Adipose tissue (tissue), 3 donors: ENCODE results near the gene APP. TPM values are rescaled to one million over a fixed set of nuclear protein-coding genes. Genes with fewer than 3 reads are reported as not detected.
"Not testable (repeated sequence)": the region's sequence is repeated elsewhere in the genome, so short reads cannot be mapped to it uniquely, and the experiment has no call there.

Source experiments
- H3K27ac ChIP-seq: one replicate; pipeline ENCODE4 v1.5.1; 2013; ENCODE audit warnings: low read depth, low read length
- WGBS, 3 donors: extraction: QIAGEN DNeasy Blood & Tissue Kit; methylation state at CpG; one replicate each; pipeline ENCODE4 v1.1.7; 2013; 5-methylcytosine and 5-hydroxymethylcytosine counted together
- polyA plus RNA-seq, 3 donors: library from polyadenylated mRNA; stranded (reverse); fragments of 200-250 nt; gene quantifications; one replicate each; pipeline ENCODE4 v1.2.3, GENCODE V29; 2013
- donor health status: healthy with polysubstance abuse.
- donor health status: Bipolar disorder and iron deficiency.
- donor health status: healthy.

The APP gene
- polyA plus RNA-seq, 3 donors = 101 to 212 (median 126) TPM

DNA sequence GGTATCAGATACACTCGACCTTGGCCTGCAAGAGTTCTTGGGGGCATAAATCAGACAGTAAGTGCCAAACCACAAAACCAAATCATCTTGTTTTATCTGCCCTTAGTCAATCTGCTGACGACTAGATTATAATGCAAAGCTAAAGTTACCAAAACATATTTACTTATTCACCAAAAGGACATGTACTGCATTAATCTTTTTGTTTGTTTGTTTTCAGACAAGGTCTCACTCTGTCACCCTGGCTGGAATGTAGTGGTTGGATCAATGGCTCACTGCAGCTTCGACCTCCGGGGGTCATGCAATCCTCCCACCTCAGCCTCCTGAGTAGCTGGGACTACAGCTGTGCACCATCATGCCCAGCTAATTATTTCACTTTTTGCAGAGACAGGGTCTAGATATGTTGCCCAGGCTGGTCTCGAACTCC is 114.7 kb downstream of the APP start:
- WGBS, 3 donors = 43 to 78% (median 76%) methylated on average over 5 of the region's 5 CpGs
- H3K27ac ChIP-seq = no peak overlapping the region

DNA sequence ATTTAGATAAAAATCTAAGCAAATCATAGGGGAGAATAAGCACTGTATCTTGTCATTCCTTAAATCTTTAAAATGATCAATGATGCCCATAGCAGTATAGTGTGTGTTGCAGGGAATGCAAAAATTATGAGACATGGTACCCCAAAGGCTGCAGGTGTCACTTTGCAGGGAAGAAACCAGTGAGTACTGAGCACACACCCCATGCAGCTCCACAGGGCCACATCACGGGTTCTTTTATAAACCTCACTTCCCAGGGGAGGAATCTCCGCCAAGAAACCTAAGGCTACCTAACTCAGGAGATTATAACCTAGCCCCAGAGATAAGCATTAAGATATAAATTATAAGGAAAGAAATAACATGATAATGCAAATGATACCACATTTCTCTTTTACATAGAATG is 115.6 kb downstream of the APP start:
- 34 to 53% (median 36%) methylated on average over 2 of the region's 2 CpGs for WGBS, 3 donors
- no peak overlapping the region for H3K27ac ChIP-seq

DNA sequence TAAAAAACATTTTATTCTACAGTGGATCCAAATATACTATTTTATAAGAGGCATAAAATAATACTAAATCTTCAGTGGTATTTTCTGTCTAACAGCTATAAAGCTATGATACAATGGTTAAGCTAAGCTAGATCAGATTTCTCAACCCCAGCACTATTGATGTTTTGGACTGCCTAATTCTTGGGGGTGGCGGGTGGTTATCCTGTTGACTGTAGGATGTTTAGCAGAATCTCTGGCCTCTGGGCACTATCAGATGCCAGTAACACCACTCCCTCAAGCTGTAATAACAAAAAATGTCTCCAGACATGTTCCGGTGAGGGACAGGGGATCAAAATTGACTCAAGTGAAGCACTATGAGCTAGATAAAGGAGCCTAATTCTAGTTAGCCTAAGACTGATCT is 118.5 kb downstream of the APP start:
- no peak overlapping the region for H3K27ac ChIP-seq
- WGBS, 3 donors = 98 to 100% (median 99%) methylated on average over 2 of the region's 2 CpGs

DNA sequence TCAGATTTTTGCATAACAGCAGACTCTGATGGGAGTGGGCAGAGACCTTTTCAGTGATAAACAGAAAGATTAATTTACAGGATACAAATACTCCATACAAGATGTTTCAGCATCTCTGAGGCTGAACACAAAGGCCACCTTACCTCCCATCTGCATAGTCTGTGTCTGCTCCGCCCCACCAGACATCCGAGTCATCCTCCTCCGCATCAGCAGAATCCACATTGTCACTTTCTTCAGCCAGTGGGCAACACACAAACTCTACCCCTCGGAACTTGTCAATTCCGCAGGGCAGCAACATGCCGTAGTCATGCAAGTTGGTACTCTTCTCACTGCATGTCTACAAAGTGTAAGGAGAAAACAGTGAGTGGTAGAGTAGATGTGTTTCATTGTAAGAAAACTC is 119.7 kb downstream of the APP start:
- WGBS, 3 donors = 96 to 99% (median 98%) methylated on average over 6 of the region's 6 CpGs
- H3K27ac ChIP-seq = no peak overlapping the region

GRCh38 chr21:26049803-26050202 is 120.8 kb downstream of the APP start:
- 93 to 97% (median 95%) methylated on average over 1 of the region's 1 CpG for WGBS, 3 donors
- H3K27ac ChIP-seq = no peak overlapping the region

DNA sequence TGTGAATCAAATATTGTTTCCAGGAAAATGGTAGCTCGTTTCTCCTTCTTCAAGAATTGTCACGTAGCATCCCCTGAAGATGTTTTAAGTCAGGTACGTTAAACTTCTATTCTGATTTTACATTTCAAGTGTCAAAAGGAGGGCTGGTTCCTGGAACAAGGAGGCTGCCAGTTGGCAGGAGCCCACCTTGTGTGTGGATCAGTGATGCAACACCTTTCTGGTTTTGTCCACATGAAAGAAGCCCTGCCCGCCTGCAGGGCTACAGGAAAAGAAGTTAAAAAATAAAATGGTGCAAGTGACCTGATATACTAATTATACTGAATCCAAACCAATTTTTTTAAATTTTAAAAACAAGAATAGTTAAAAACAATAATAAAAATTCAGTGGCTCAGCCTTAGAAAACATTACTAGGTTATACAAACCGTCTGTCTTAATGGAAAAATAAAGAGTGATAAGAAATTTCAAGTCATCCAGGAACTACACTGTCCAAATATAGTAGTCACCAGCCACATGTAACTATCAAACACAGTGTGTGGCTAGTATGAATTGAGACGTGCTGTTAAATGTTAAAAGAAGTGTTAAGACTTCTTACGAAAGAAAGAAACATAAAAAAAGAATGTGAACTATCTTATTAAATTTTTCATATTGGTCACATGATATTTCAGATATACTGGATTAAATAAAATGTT is 123.1 kb downstream of the APP start:
- 59 to 82% (median 81%) methylated on average over 7 of the region's 7 CpGs for WGBS, 3 donors

DNA sequence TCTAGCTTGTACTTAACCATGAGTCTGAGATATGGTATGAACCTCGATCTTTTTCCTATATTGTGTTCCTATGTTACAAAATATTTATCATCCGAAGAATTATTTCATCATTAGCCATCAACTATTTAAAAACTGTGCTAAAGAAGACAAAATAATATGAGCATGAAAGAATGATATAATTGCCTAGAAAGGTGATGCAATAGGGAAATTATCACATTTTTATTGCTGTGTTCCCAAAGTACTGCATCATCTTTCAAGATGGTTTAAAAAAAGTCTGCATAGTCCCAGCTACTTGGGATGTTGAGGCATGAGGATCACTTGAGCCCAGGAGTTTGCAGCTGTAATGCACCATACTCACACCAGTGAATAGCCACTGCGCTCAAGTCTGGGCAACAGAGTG is 126.7 kb downstream of the APP start:
- WGBS, 3 donors = 67 to 95% (median 70%) methylated on average over 3 of the region's 3 CpGs
- no peak overlapping the region for H3K27ac ChIP-seq

More for the DNA sequence above, 123.1 kb downstream of the APP start:
- no peak overlapping the region for H3K27ac ChIP-seq

- H3K27ac ChIP-seq = no peak overlapping the region
- WGBS, 3 donors = 89 to 91% (median 90%) methylated on average over 3 of the region's 3 CpGs
Observed at GRCh38 chr21:26042181-26042876, 128.2 kb downstream of the APP start.

DNA sequence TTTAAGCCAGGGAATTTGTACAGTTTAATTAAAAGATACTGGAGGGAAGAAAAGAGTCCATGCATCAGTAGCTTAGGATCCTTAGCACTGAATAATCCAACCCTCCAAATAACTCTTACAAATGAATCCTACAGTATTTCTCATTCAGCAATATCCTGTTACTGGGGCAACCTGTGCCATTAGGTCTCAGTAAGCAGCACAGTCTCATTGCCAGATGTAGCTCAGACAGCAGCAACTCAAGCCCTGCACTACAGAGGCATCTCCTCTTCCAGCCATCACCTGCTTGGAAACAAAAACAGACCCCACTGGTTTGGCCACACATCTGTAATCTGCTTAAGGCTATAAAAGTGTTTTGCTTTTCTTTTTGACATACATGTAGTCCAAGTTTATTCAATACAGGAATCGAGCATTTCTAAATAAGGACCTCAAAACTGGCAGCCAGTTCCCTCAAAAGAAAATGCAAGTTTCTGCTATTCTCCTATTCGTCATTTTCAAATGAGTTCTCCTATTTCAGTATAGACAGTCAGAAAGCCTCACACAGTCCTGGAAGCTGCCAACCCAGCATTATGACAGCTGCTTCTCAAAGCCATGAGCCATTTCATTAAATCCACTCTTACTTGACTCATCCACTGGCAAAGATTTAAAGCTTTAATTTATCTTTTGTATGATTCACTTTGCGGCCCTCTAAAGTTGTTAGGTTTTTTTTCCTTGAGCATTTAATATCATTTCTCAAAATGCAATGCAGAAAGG is 129.0 kb downstream of the APP start:
- 70 to 87% (median 71%) methylated on average over 3 of the region's 3 CpGs for WGBS, 3 donors
- no peak overlapping the region for H3K27ac ChIP-seq

- H3K27ac ChIP-seq = no peak overlapping the region
- 96 to 98% (median 96%) methylated on average over 4 of the region's 4 CpGs for WGBS, 3 donors
Observed at GRCh38 chr21:26036916-26037315, 133.7 kb downstream of the APP start.

GRCh38 chr21:26032263-26032662 is 138.3 kb downstream of the APP start:
- WGBS, 3 donors = 66 to 76% (median 76%) methylated on average over 2 of the region's 2 CpGs
- H3K27ac ChIP-seq = no peak overlapping the region

DNA sequence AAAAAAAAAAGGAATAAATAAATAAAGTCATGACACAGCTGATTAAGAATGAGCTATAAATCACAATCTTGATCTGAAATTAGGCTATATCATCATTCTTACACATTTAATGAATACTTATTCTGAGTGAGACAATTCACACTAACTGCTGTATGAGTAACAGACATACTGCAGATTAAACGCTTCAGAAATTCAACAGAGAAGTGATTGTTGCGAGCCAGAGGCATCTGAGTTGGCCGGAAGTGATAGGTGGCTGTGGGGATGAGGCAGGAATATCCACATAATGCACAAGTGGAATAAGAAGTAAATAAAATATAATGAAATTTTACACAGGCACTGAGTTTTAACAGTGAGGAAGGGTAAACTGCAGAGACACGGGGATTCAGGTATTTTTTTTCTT is 142.4 kb downstream of the APP start:
- WGBS, 3 donors = 82 to 96% (median 95%) methylated on average over 4 of the region's 4 CpGs
- H3K27ac ChIP-seq = no peak overlapping the region

GRCh38 chr21:26027696-26028095 is 142.9 kb downstream of the APP start:
- no peak overlapping the region for H3K27ac ChIP-seq
- 96% methylated on average over 8 of the region's 8 CpGs for WGBS, 3 donors

- WGBS, 3 donors = 59 to 75% (median 70%) methylated on average over 9 of the region's 9 CpGs
- no peak overlapping the region for H3K27ac ChIP-seq
Observed at GRCh38 chr21:26025536-26026512, 144.7 kb downstream of the APP start.

DNA sequence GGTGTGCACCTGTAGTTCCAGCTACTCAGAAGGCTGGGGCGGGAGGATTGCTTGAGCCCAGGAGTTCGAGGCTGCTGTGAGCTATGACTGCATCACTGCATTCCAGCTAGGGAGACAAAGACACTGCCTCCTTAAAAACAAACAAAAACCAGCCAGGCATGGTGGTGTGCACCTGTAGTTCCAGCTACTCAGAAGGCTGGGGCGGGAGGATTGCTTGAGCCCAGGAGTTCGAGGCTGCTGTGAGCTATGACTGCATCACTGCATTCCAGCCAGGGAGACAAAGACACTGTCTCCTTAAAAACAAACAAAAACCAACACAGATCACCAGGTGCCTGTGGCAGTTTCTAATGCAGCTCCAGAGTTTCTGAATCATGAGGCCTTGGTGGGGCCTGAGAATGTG is 147.2 kb downstream of the APP start:
- WGBS, 3 donors = 94 to 97% (median 97%) methylated on average over 4 of the region's 4 CpGs
- not testable (repeated sequence) for H3K27ac ChIP-seq

DNA sequence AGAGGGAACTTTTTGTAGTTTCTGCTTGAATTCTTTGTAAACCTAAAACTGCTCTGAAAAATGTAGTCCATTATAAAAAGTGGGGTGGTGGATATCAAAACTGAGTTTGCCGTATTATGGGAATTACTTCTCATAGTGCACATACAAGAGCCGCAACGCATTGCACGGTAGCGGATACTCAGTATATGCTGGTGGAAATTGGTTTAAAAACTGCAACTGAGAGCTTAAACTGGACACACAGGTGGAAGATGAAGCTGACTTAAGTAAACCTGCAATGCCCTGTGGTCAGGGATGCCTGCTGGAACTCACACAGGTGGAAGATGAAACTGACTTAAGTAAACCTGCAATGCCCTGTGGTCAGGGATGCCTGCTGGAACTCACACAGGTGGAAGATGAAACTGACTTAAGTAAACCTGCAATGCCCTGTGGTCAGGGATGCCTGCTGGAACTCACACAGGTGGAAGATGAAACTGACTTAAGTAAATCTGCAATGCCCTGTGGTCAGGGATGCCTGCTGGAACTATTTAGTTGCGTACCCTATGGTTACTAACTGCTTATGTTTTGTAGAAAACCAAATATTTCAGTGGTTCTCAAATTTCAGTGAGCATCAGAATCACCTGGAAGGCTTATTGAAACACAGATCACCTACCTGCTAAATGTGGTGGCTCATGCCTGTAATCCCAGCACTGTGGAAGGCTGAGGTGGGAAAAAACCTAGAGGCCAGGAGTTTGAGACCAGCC is 147.8 kb downstream of the APP start:
- 97 to 100% (median 98%) methylated on average over 6 of the region's 6 CpGs for WGBS, 3 donors
- not testable (repeated sequence) for H3K27ac ChIP-seq

DNA sequence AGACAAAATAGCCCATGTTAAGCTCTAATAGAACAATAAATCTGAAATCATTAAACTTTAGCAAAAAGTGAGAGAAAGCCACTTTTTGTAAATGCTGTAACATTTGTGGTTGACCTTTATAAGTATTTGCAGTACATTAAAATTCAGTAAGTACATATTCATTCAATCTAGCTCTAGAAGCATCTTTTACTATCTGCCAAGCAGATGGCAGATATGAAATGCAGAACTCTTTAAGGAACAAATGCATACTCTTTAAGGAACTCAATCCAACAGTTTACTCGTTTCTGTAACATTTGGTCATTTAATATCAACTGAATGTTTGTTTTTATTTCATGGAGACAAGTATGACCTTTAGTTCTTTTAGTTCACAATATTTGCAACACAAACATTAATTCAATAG is 150.1 kb downstream of the APP start:
- H3K27ac ChIP-seq = no peak overlapping the region
- 36 to 83% (median 73%) methylated on average over 1 of the region's 1 CpG for WGBS, 3 donors

DNA sequence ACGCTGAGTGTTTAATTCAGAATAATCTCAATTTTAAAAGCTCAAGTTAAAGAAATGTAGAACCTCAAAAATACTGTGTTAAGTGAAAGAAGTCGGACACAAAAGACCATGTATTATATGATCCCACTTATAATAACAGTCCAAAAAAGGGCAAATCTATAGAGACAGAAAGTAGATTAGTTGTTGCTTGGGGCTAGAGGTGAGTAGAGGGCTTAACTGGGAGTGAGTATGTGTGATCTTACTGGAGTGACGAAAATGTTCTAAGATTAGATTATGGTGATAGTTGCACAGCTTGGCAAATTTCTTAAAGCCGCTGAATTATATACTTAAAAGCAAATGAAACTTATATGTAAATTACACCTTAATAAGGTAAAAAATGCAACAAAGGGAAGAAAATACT is 150.5 kb downstream of the APP start:
- 91 to 99% (median 95%) methylated on average over 4 of the region's 4 CpGs for WGBS, 3 donors
- H3K27ac ChIP-seq = no peak overlapping the region
